T-cell (primary cell): ENCODE data around the gene PRR23E. TPM values are rescaled to one million over a fixed set of nuclear protein-coding genes. Genes with fewer than 3 reads are reported as not detected.

Experiments
- ATAC-seq, 4 experiments: fragments of 200-7000 bp in 3 of 4; fragments of 150-1000 bp in 1 of 4; cut with Tn5 transposase; replicated peaks in 1 of 4; 1 replicate in 3 of 4; 2 replicates in 1 of 4; pipeline ENCODE4 v1.10.0; 2021; ENCODE audit warnings: moderate library complexity in 3 of 4, mild to moderate bottlenecking in 2 of 4, moderate number of reproducible peaks in 1 of 4
- CTCF ChIA-PET, 2 donors: fragments of 300-600 bp; sonication (Branson Sonifier 250); formaldehyde crosslinking; loops; one replicate each; lab custom pipeline; 2022; ENCODE audit warnings: antibody characterized with exemption in 2 of 2; lab: Charles Lee
- POLR2A ChIA-PET, 2 donors: fragments of 300-600 bp; sonication (Branson Sonifier 250); formaldehyde crosslinking; loops; one replicate each; lab custom pipeline; 2022; ENCODE audit warnings: antibody characterized with exemption in 2 of 2; lab: Charles Lee
- DNase-seq, 35 experiments: peaks; one replicate each; pipeline versions ENCODE4 v3.0.0 to v3.0.0-alpha.2; 2013 to 2023
- H3K27ac ChIP-seq: one replicate; pipeline ENCODE4 v1.5.1; 2013; ENCODE audit warnings: low read length
- H3K27me3 ChIP-seq, 2 experiments: replicated peaks in 1 of 2; 1 replicate in 1 of 2; 2 replicates in 1 of 2; pipeline versions ENCODE4 v1.6.1 to v1.7.0; 2013; ENCODE audit warnings: low read length in 1 of 2, mixed read lengths in 1 of 2; ENCODE audit not compliant: control insufficient read depth in 2 of 2, insufficient read depth in 2 of 2; ENCODE audit errors: extremely low read depth in 1 of 2
- H3K36me3 ChIP-seq, 2 donors: 1 replicate in 1 of 2; 2 replicates in 1 of 2; pipeline versions ENCODE4 v1.6.1 to v1.7.0; 2013; ENCODE audit warnings: low read length in 1 of 2; ENCODE audit not compliant: control insufficient read depth in 2 of 2, insufficient read depth in 1 of 2; ENCODE audit errors: extremely low read depth in 1 of 2
- H3K4me1 ChIP-seq, 2 experiments: 1 replicate in 1 of 2; 2 replicates in 1 of 2; pipeline versions ENCODE4 v1.6.1 to v1.7.0; 2013; ENCODE audit warnings: low read length in 2 of 2, mixed read lengths in 1 of 2; ENCODE audit not compliant: insufficient read depth in 2 of 2, control insufficient read depth in 1 of 2; ENCODE audit errors: extremely low read depth in 1 of 2
- H3K4me3 ChIP-seq, 2 donors: 1 replicate in 1 of 2; 2 replicates in 1 of 2; pipeline versions ENCODE4 v1.5.1 to v1.7.0; 2013; ENCODE audit warnings: mild to moderate bottlenecking in 2 of 2, low read length in 1 of 2, moderate library complexity in 1 of 2; ENCODE audit not compliant: control insufficient read depth in 1 of 2; ENCODE audit errors: extremely low read depth in 1 of 2
- H3K9me3 ChIP-seq: 2 replicates; pipeline ENCODE4 v1.7.0; 2013
- H3K27ac Mint-ChIP-seq, 2 donors: one replicate each; pipeline ENCODE4 v1.8.0; 2020 to 2021; ENCODE audit warnings: mild to moderate bottlenecking in 2 of 2, mixed read lengths in 2 of 2
- H3K27me3 Mint-ChIP-seq, 2 donors: one replicate each; pipeline ENCODE4 v1.8.0; 2021 to 2022; ENCODE audit warnings: mixed read lengths in 2 of 2
- H3K36me3 Mint-ChIP-seq: one replicate; pipeline ENCODE4 v1.8.0; 2021; ENCODE audit warnings: mixed read lengths
- H3K4me1 Mint-ChIP-seq, 3 donors: one replicate each; pipeline ENCODE4 v1.8.0; 2020 to 2022; ENCODE audit warnings: mixed read lengths in 3 of 3, mild to moderate bottlenecking in 1 of 3
- H3K4me3 Mint-ChIP-seq, 3 donors: one replicate each; pipeline ENCODE4 v1.8.0; 2020 to 2022; ENCODE audit warnings: mild to moderate bottlenecking in 3 of 3, mixed read lengths in 3 of 3, moderate library complexity in 3 of 3
- H3K9me3 Mint-ChIP-seq, 3 donors: one replicate each; pipeline ENCODE4 v1.8.0; 2020 to 2022; ENCODE audit warnings: mixed read lengths in 3 of 3
- whole genome bisulfite sequencing: methylation state at CpG from one replicate; pipeline ENCODE4 v1.1.5; 2013; ENCODE audit warnings: missing lambda C conversion rate; ENCODE audit not compliant: insufficient coverage; 5-methylcytosine and 5-hydroxymethylcytosine counted together
- total RNA-seq, 35 experiments: library from RNA in 6 of 35; stranded (reverse) in 6 of 35; fragments of 120-200 nt in 1 of 35; gene quantifications; one replicate each; pipeline versions ENCODE4 v1.2.1 to v1.2.4 and lab custom pipeline; 2013 to 2026

PRR23E gene
- total RNA-seq, 5 donors from 2014 or later (not counting 1 experiment from before 2014, with no cell fraction given): not detected

- H3K36me3 Mint-ChIP-seq: no peaks in the 10 kb centered on the region
- Histone ChIP-seq H3K27ac (no peak overlapping the region), H3K4me3 (no peak overlapping the region), H3K36me3 (no peaks in the 10 kb centered on the region), H3K9me3 (no peaks in the 10 kb centered on the region), H3K4me1 (no peaks in the 10 kb centered on the region), H3K27me3 (peaks cover 0 to 20% of the 10 kb centered on the region in 2 experiments)
- DNase-seq (no peak), ATAC-seq (no peak)
- peaks cover 16 to 21% of the 10 kb centered on the region in 2 donors for H3K27me3 Mint-ChIP-seq
- H3K4me1 Mint-ChIP-seq: no peaks in the 10 kb centered on the region
- no peak overlapping the region for H3K4me3 Mint-ChIP-seq
- peaks cover 4 to 6% (median 4%) of the 10 kb centered on the region in 3 donors for H3K9me3 Mint-ChIP-seq
- WGBS: 58% methylated on average over 10 of the region's 14 CpGs
- ChIA-PET CTCF (no interaction called here), POLR2A (no interaction called here)
- no peak overlapping the region for H3K27ac Mint-ChIP-seq
Observed at GRCh38 chr3:127197300-127198189, 4.6 kb downstream of the PRR23E start.

DNA sequence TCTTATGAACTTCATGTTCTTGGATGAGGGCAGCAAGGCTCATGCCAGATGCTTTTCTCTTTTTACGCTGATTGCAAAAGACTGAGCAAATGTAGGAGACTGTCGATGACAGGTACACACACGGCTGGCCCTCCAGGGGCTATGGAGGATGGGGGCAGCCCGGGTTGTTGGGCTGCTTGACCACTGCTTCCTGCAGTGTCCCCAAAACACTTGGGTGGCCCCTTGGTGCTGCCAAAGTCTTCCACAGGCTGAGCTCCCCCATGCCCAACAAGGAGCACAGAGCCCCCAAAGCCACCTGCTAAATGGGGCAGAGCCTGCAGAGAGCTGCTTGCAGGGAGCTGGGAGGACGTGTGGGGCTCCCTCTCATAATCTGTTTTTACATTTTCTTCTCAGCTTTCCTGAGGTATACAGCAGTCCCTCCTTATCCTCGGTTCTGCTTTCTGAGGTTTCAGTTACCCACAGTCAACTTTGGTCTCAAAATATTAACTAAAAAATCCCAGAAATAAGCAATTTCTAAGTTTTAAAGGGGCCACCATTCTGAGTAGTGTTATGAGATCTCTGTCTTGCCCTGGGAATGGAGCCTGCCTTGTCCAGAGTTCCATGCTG is 7.3 kb downstream of the PRR23E start:
- no peak overlapping the region for H3K27ac ChIP-seq
- H3K4me3 Mint-ChIP-seq: no peak overlapping the region
- no peaks in the 10 kb centered on the region for H3K36me3 Mint-ChIP-seq
- CTCF ChIA-PET: no interaction called here
- no peak overlapping the region for H3K4me3 ChIP-seq
- POLR2A ChIA-PET: no interaction called here
- WGBS: 61% methylated on average over 5 of the region's 6 CpGs
- no peak for DNase-seq
- H3K9me3 ChIP-seq: no peaks in the 10 kb centered on the region
- H3K27me3 ChIP-seq: peaks cover 0 to 20% of the 10 kb centered on the region in 2 experiments
- no peak for ATAC-seq
- H3K27me3 Mint-ChIP-seq: peaks cover 12 to 14% of the 10 kb centered on the region in 2 donors
- H3K9me3 Mint-ChIP-seq: peaks cover 8 to 10% (median 9%) of the 10 kb centered on the region in 3 donors
- no peaks in the 10 kb centered on the region for H3K4me1 ChIP-seq
- no peaks in the 10 kb centered on the region for H3K36me3 ChIP-seq
- H3K4me1 Mint-ChIP-seq: no peaks in the 10 kb centered on the region
- no peak overlapping the region for H3K27ac Mint-ChIP-seq

DNA sequence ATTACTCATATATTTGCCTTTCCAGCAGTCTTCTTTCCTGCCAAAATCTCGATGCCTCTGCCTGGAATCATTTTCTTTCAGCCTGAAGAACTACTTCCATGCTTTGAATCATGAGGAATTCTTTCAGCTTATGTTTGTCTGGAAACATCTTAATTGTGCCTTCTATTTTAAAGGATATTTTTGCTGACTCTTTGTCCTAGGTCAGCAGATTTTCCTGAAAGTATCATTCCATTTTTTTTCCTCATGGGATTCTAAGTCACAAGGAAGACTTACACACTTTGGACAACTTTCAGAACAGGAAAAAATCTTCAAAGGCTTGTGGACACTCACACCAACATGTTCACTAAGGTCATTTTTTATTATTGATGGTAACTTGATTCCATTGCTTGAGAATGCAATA is 10.1 kb downstream of the PRR23E start:
- WGBS: no CpG with 5 or more reads among the region's 1 CpG
- H3K4me3 ChIP-seq: no peak overlapping the region
- Mint-ChIP-seq H3K4me1 (no peaks in the 10 kb centered on the region), H3K9me3 (peaks cover 7 to 9% (median 8%) of the 10 kb centered on the region in 3 donors), H3K36me3 (no peaks in the 10 kb centered on the region), H3K27ac (no peak overlapping the region), H3K27me3 (peaks cover 0 to 12% of the 10 kb centered on the region in 2 donors), H3K4me3 (no peak overlapping the region)
- no peaks in the 10 kb centered on the region for H3K9me3 ChIP-seq
- DNase-seq: no peak
- H3K27ac ChIP-seq: no peak overlapping the region
- CTCF ChIA-PET: no interaction called here
- H3K27me3 ChIP-seq: peaks cover 0 to 29% of the 10 kb centered on the region in 2 experiments
- POLR2A ChIA-PET: no interaction called here
- ATAC-seq: no peak
- H3K4me1 ChIP-seq: no peaks in the 10 kb centered on the region
- no peaks in the 10 kb centered on the region for H3K36me3 ChIP-seq

GRCh38 chr3:127204841-127205582 is 12.1 kb downstream of the PRR23E start:
- ATAC-seq: no peak
- DNase-seq: no peak
- peaks cover 0 to 40% of the 10 kb centered on the region in 2 experiments for H3K27me3 ChIP-seq
- H3K4me3 Mint-ChIP-seq: no peak overlapping the region
- H3K9me3 Mint-ChIP-seq: peaks cover 7 to 9% (median 8%) of the 10 kb centered on the region in 3 donors
- H3K36me3 ChIP-seq: no peaks in the 10 kb centered on the region
- no peak overlapping the region for H3K27ac Mint-ChIP-seq
- H3K9me3 ChIP-seq: no peaks in the 10 kb centered on the region
- H3K27me3 Mint-ChIP-seq: peaks cover 0 to 12% of the 10 kb centered on the region in 2 donors
- ChIA-PET POLR2A (no interaction called here), CTCF (no interaction called here)
- no peaks in the 10 kb centered on the region for H3K36me3 Mint-ChIP-seq
- H3K27ac ChIP-seq: no peak overlapping the region
- H3K4me1 ChIP-seq: no peaks in the 10 kb centered on the region
- WGBS: 76% methylated on average over 12 of the region's 17 CpGs
- no peak overlapping the region for H3K4me3 ChIP-seq
- H3K4me1 Mint-ChIP-seq: no peaks in the 10 kb centered on the region

DNA sequence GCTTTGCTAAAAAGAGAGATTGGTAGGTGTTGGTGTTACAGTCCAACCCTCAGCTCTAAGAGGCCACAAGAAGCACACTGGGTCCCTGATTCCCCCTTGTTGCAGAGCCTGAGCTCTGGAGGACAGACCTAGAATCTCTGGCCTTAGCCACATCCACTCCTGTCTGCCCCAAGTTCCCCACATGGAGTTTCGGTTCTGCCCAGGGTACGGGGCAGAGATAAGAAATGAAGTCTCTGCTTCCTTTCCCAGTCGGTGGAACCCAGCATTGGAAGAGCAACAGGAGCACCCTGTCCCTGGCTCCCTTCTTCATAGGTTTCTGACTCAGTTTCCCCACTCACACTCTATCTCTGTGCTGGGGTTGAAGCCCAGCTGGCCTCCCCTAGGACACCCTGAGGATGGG is 13.2 kb downstream of the PRR23E start:
- Histone ChIP-seq H3K4me1 (no peaks in the 10 kb centered on the region), H3K4me3 (no peak overlapping the region), H3K27me3 (peaks cover 0 to 49% of the 10 kb centered on the region in 2 experiments), H3K36me3 (no peaks in the 10 kb centered on the region), H3K9me3 (no peaks in the 10 kb centered on the region), H3K27ac (no peak overlapping the region)
- CTCF ChIA-PET: no interaction called here
- Mint-ChIP-seq H3K27me3 (peaks cover 0 to 12% of the 10 kb centered on the region in 2 donors), H3K4me1 (no peaks in the 10 kb centered on the region), H3K9me3 (peaks cover 7 to 9% (median 8%) of the 10 kb centered on the region in 3 donors), H3K36me3 (no peaks in the 10 kb centered on the region), H3K4me3 (no peak overlapping the region), H3K27ac (no peak overlapping the region)
- DNase-seq: no peak
- ATAC-seq: peak in 1 of 4 experiments; percentile 27
- 78% methylated on average over 3 of the region's 3 CpGs for WGBS
- POLR2A ChIA-PET: no interaction called here
